ENCODE measurements around the gene TBXAS1.

The TBXAS1 gene

GRCh38 chr7:139913845-139914135 is 84.7 kb downstream of the TBXAS1 start (continued):
- TF ChIP-seq, protein P1, sequence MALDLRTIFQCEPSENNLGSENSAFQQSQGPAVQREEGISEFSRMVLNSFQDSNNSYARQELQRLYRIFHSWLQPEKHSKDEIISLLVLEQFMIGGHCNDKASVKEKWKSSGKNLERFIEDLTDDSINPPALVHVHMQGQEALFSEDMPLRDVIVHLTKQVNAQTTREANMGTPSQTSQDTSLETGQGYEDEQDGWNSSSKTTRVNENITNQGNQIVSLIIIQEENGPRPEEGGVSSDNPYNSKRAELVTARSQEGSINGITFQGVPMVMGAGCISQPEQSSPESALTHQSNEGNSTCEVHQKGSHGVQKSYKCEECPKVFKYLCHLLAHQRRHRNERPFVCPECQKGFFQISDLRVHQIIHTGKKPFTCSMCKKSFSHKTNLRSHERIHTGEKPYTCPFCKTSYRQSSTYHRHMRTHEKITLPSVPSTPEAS (tag by site-specific recombination; IDR thresholded peaks at IDR 0.05), result no peak
- TF ChIP-seq, protein P2, sequence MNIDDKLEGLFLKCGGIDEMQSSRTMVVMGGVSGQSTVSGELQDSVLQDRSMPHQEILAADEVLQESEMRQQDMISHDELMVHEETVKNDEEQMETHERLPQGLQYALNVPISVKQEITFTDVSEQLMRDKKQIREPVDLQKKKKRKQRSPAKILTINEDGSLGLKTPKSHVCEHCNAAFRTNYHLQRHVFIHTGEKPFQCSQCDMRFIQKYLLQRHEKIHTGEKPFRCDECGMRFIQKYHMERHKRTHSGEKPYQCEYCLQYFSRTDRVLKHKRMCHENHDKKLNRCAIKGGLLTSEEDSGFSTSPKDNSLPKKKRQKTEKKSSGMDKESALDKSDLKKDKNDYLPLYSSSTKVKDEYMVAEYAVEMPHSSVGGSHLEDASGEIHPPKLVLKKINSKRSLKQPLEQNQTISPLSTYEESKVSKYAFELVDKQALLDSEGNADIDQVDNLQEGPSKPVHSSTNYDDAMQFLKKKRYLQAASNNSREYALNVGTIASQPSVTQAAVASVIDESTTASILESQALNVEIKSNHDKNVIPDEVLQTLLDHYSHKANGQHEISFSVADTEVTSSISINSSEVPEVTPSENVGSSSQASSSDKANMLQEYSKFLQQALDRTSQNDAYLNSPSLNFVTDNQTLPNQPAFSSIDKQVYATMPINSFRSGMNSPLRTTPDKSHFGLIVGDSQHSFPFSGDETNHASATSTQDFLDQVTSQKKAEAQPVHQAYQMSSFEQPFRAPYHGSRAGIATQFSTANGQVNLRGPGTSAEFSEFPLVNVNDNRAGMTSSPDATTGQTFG (tag by site-specific recombination; IDR thresholded peaks at IDR 0.05; ENCODE audit: borderline replicate concordance), result no peak
- TF ChIP-seq ZNF76 (tag by site-specific recombination; IDR thresholded peaks at IDR 0.05; ENCODE audit: borderline replicate concordance, low read depth), result no peak

DNA sequence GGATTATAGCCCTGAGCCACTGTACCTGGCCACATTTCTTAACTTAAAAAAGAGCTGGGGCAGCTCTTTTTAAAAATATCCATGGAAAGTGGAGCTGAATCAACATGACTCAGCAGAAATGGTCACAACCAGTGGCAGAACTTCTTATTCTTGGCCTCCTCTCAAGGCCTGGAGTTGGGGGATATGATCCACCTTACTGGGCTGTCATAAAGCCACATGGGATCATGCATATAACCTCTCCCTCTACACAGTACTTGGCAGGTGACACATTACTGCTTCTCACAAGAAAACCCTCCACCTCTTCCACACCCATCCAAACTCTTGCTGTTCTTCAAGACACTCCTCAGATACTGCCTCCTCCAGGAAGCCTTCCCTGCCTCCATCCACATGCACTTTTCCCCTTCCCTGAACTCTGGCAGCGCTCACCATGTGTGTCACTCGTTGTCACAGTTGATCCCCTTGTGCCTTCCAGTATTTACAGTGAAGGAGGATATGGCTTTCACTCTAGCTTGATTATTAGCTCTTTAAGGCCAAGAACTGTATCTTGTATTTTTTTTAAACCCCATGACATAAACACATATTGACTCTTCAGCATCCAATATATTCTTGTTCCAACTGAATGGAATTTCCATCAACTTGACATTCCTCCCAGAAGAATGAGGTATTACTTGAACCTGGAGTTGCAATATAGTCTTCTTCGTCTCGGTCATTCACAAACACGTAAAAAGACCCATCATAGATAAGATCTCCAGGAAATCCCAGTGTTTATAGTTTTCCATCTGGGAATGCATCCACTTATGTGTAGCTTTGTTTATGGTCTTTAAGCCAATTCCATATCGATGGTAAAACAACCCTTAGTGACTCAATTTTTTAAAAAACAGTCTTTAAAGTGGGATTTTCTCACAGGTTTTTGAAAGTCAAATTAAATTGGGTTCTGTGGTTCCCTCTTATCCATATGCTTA is 85.5 kb downstream of the TBXAS1 start:
- H3K27ac ChIP-seq (ENCODE audit: extremely low read depth, low read depth, low read length), result no peak overlapping the region
- CTCF ChIA-PET, result interaction anchor here (0.6 to 1.1 kb wide), 2 partner anchors 11 to 23 kb away, joined by 3 read pairs; no protein-coding TSS in a partner anchor
- no peaks in the 10 kb centered on the region for H3K36me3 ChIP-seq (ENCODE audit: control insufficient read depth in 2 of 2, insufficient read depth in 1 of 2, low read length in 2 of 2)
- TF ChIP-seq, protein P3, sequence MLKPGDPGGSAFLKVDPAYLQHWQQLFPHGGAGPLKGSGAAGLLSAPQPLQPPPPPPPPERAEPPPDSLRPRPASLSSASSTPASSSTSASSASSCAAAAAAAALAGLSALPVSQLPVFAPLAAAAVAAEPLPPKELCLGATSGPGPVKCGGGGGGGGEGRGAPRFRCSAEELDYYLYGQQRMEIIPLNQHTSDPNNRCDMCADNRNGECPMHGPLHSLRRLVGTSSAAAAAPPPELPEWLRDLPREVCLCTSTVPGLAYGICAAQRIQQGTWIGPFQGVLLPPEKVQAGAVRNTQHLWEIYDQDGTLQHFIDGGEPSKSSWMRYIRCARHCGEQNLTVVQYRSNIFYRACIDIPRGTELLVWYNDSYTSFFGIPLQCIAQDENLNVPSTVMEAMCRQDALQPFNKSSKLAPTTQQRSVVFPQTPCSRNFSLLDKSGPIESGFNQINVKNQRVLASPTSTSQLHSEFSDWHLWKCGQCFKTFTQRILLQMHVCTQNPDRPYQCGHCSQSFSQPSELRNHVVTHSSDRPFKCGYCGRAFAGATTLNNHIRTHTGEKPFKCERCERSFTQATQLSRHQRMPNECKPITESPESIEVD (tag by site-specific recombination; IDR thresholded peaks at IDR 0.05), result peak; percentile 46; the same call in 1 of the 2 replicates
- TF ChIP-seq ZBTB48 (tag by site-specific recombination; IDR thresholded peaks at IDR 0.05), result no peak
- H3K9me3 ChIP-seq (ENCODE audit: control insufficient read depth, insufficient read depth, low read depth, low read length), result no peaks in the 10 kb centered on the region
- POLR2A ChIA-PET, result interaction anchor here (0.6 kb wide), 2 partner anchors 17 to 24 kb away, joined by 5 to 10 read pairs; no protein-coding TSS in a partner anchor
- H3K4me1 ChIP-seq (ENCODE audit: control insufficient read depth, insufficient read depth, low read length), result no peaks in the 10 kb centered on the region
- no peak overlapping the region for H3K4me3 ChIP-seq (ENCODE audit: low read depth, low read length)

GRCh38 chr7:139915268-139915863 is 86.3 kb downstream of the TBXAS1 start:
- Histone ChIP-seq H3K27ac (ENCODE audit: extremely low read depth, low read depth, low read length) (no peak overlapping the region), H3K36me3 (ENCODE audit: control insufficient read depth in 2 of 2, insufficient read depth in 1 of 2, low read length in 2 of 2) (no peaks in the 10 kb centered on the region), H3K4me3 (ENCODE audit: low read depth, low read length) (no peak overlapping the region)

GRCh38 chr7:139915864-139916716 is 87.0 kb downstream of the TBXAS1 start:
- H3K9me3 ChIP-seq (ENCODE audit: control insufficient read depth, insufficient read depth, low read depth, low read length), result no peaks in the 10 kb centered on the region
- ChIA-PET CTCF (interaction anchor here (0.6 to 0.7 kb wide), 5 partner anchors 65 to 297 kb away, joined by 3 to 6 read pairs (median 4); no protein-coding TSS in a partner anchor), POLR2A (no interaction called here)
- H3K36me3 ChIP-seq (ENCODE audit: control insufficient read depth in 2 of 2, insufficient read depth in 1 of 2, low read length in 2 of 2), result no peaks in the 10 kb centered on the region
- H3K4me1 ChIP-seq (ENCODE audit: control insufficient read depth, insufficient read depth, low read length), result no peaks in the 10 kb centered on the region
- H3K27ac ChIP-seq (ENCODE audit: extremely low read depth, low read depth, low read length), result no peak overlapping the region
- H3K4me3 ChIP-seq (ENCODE audit: low read depth, low read length), result no peak overlapping the region
- TF ChIP-seq ZNF624 (tag by site-specific recombination; IDR thresholded peaks at IDR 0.05) (no peak), ZNF660 (tag by site-specific recombination; IDR thresholded peaks at IDR 0.05) (0 out of 2 replicates have a peak, but pooled peaks have one; percentile 29), ZBTB48 (tag by site-specific recombination; IDR thresholded peaks at IDR 0.05) (0 out of 2 replicates have a peak, but pooled peaks have one; percentile 26), GLIS1 (tag by site-specific recombination; IDR thresholded peaks at IDR 0.05) (no peak), ZNF768 (tag by site-specific recombination; IDR thresholded peaks at IDR 0.05) (no peak), ZBTB17 (tag by site-specific recombination; IDR thresholded peaks at IDR 0.05) (no peak), SP7 (tag by site-specific recombination; IDR thresholded peaks at IDR 0.05) (peak; percentile 43; the same call in 1 of the 2 replicates), ZNF292 (tag by site-specific recombination; IDR thresholded peaks at IDR 0.05; ENCODE audit: borderline replicate concordance, low read depth) (no peak), ZNF184 (tag by site-specific recombination; IDR thresholded peaks at IDR 0.05) (peak; percentile 70), ZFP37 (tag by site-specific recombination; IDR thresholded peaks at IDR 0.05) (0 out of 2 replicates have a peak, but pooled peaks have one; percentile 30)
- TF ChIP-seq, protein P4, sequence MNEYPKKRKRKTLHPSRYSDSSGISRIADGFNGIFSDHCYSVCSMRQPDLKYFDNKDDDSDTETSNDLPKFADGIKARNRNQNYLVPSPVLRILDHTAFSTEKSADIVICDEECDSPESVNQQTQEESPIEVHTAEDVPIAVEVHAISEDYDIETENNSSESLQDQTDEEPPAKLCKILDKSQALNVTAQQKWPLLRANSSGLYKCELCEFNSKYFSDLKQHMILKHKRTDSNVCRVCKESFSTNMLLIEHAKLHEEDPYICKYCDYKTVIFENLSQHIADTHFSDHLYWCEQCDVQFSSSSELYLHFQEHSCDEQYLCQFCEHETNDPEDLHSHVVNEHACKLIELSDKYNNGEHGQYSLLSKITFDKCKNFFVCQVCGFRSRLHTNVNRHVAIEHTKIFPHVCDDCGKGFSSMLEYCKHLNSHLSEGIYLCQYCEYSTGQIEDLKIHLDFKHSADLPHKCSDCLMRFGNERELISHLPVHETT (tag by site-specific recombination; IDR thresholded peaks at IDR 0.05), result 0 out of 2 replicates have a peak, but pooled peaks have one; percentile 41

More at GRCh38 chr7:139915268-139915863, 86.3 kb downstream of the TBXAS1 start:
- ChIA-PET CTCF (interaction anchor here (0.7 to 1.1 kb wide), 2 partner anchors 12 to 296 kb away, joined by 3 to 4 read pairs; no protein-coding TSS in a partner anchor), POLR2A (no interaction called here)
- no peak for TF ChIP-seq KLF8 (tag by site-specific recombination; IDR thresholded peaks at IDR 0.05)
- TF ChIP-seq ZNF324 (tag by site-specific recombination; IDR thresholded peaks at IDR 0.05), result no peak
- TF ChIP-seq ZIC2 (tag by site-specific recombination; IDR thresholded peaks at IDR 0.05), result no peak
- no peak for TF ChIP-seq GLIS1 (tag by site-specific recombination; IDR thresholded peaks at IDR 0.05)
- no peak for TF ChIP-seq ZNF623 (tag by site-specific recombination; IDR thresholded peaks at IDR 0.05)
- TF ChIP-seq ZNF654 (tag by site-specific recombination; IDR thresholded peaks at IDR 0.05; ENCODE audit: low read depth), result no peak
- no peak for TF ChIP-seq ZNF837 (tag by site-specific recombination; IDR thresholded peaks at IDR 0.05)
- no peak for TF ChIP-seq ZNF248 (tag by site-specific recombination; IDR thresholded peaks at IDR 0.05)
- TF ChIP-seq ZNF16 (tag by site-specific recombination; IDR thresholded peaks at IDR 0.05; ENCODE audit: low read depth), result no peak
- no peak for TF ChIP-seq ZNF48 (tag by site-specific recombination; IDR thresholded peaks at IDR 0.05)
- Histone ChIP-seq H3K4me1 (ENCODE audit: control insufficient read depth, insufficient read depth, low read length) (no peaks in the 10 kb centered on the region), H3K9me3 (ENCODE audit: control insufficient read depth, insufficient read depth, low read depth, low read length) (no peaks in the 10 kb centered on the region)
